K562 (cell line): ENCODE measurements around the gene LUZP4. TPM values are rescaled to one million over a fixed set of nuclear protein-coding genes. Genes with fewer than 3 reads are reported as not detected.

Experiments
- ATAC-seq: fragments of 200-7000 bp; cut with Tn5 transposase; 3 replicates; pipeline ENCODE4 v1.9.1; 2020; ENCODE audit warnings: moderate library complexity
- BruUV-seq: library from RNA; stranded (reverse); fragments of 400-500 nt; replicated peaks from 2 replicates; lab custom pipeline; 2021; lab: Mats Ljungman, UMichigan
- CTCF ChIA-PET: fragments of 300-600 bp; formaldehyde crosslinking; extraction: SDS; loops from one replicate; lab custom pipeline; 2021; ENCODE audit warnings: low intra/inter-chr PET ratio; lab: Yijun Ruan, JAX
- POLR2A ChIA-PET: fragments of 300-600, 350-650 bp; sonication (Branson Sonifier 250); formaldehyde crosslinking; extraction: SDS; loops from one replicate; lab custom pipeline; 2021; ENCODE audit warnings: antibody characterized with exemption, inconsistent platforms; lab: Yijun Ruan, JAX
- DNase-seq, 4 experiments: peaks; one replicate each; pipeline versions ENCODE4 v3.0.0 to v3.0.0-alpha.2; 2011 to 2018; ENCODE audit warnings: low spot score in 3 of 4, mixed read lengths in 3 of 4; ENCODE audit errors: extremely low read depth in 1 of 4
- FAIRE-seq: peaks from 2 replicates; lab custom pipeline; 2011; peaks lifted over from hg19 to GRCh38; lab: Jason Lieb, UNC
- H2AFZ ChIP-seq: 2 replicates; pipeline ENCODE4 v1.6.0; 2011; ENCODE audit warnings: low read depth, low read length, control low read depth, inconsistent platforms
- H3K27ac ChIP-seq: fragments of 200-600 bp; 3 replicates; pipeline ENCODE4 v1.8.0; 2011; ENCODE audit warnings: low read depth, mild to moderate bottlenecking, control low read depth, inconsistent platforms, low read length, moderate library complexity, mixed read lengths; ENCODE audit errors: extremely low read depth
- H3K27me3 ChIP-seq, 2 experiments: fragments of 300-600 bp in 1 of 2; 2 replicates in 1 of 2; 3 replicates in 1 of 2; pipeline versions ENCODE4 v1.6.0 to v1.8.0; 2011; ENCODE audit warnings: inconsistent platforms in 2 of 2, low read length in 2 of 2, mild to moderate bottlenecking in 1 of 2, mixed read lengths in 1 of 2, moderate library complexity in 1 of 2; ENCODE audit not compliant: control insufficient read depth in 2 of 2, insufficient read depth in 2 of 2
- H3K36me3 ChIP-seq: fragments of 300-600 bp; 3 replicates; pipeline ENCODE4 v1.8.0; 2011; ENCODE audit warnings: mild to moderate bottlenecking, low read length, inconsistent platforms; ENCODE audit not compliant: control insufficient read depth, insufficient read depth
- H3K4me1 ChIP-seq, 2 experiments: fragments of 200-600 bp in 1 of 2; replicated peaks in 1 of 2; 2 replicates in 1 of 2; 3 replicates in 1 of 2; pipeline versions ENCODE4 v1.5.1 to v1.8.0; 2011; ENCODE audit warnings: inconsistent platforms in 2 of 2, low read length in 2 of 2, mild to moderate bottlenecking in 1 of 2, mixed read lengths in 1 of 2, moderate library complexity in 1 of 2; ENCODE audit not compliant: control insufficient read depth in 2 of 2, insufficient read depth in 2 of 2
- H3K4me2 ChIP-seq: 2 replicates; pipeline ENCODE4 v1.6.1; 2011; ENCODE audit warnings: low read length, control low read depth, inconsistent platforms, mixed read lengths; ENCODE audit not compliant: insufficient read depth
- H3K4me3 ChIP-seq: fragments of 200-600 bp; sonication (generic), shearing (Covaris generic); 2 replicates; pipeline ENCODE4 v1.5.1; 2016; ENCODE audit warnings: control low read depth, inconsistent platforms
- H3K79me2 ChIP-seq: fragments of 200-600 bp; 3 replicates; pipeline ENCODE4 v1.8.0; 2011; ENCODE audit warnings: low read length, inconsistent platforms; ENCODE audit not compliant: control insufficient read depth, insufficient read depth
- H3K9ac ChIP-seq, 2 experiments: 2 replicates each; pipeline versions ENCODE4 v1.6.0 to v1.6.1; 2011; ENCODE audit warnings: low read depth in 2 of 2, low read length in 2 of 2, control low read depth in 1 of 2, inconsistent platforms in 1 of 2, mild to moderate bottlenecking in 1 of 2, mixed read lengths in 1 of 2; ENCODE audit not compliant: insufficient read depth in 1 of 2
- H3K9me1 ChIP-seq: one replicate; pipeline ENCODE4 v1.6.0; 2011; ENCODE audit warnings: inconsistent platforms, mild to moderate bottlenecking, low read length, moderate library complexity; ENCODE audit not compliant: control insufficient read depth, insufficient read depth
- H3K9me3 ChIP-seq: replicated peaks from 2 replicates; pipeline ENCODE4 v1.5.1; 2011; ENCODE audit warnings: low read depth, low read length, inconsistent platforms; ENCODE audit not compliant: control insufficient read depth, insufficient read depth
- H4K20me1 ChIP-seq: replicated peaks from 2 replicates; pipeline ENCODE4 v1.6.1; 2011; ENCODE audit warnings: low read length, inconsistent platforms, mixed read lengths; ENCODE audit not compliant: control insufficient read depth, insufficient read depth
- ETS1 ChIP-seq: conservative IDR thresholded peaks from 2 replicates; pipeline ENCODE4 v1.6.1; 2011; ENCODE audit warnings: low read depth, mild to moderate bottlenecking, low read length; ENCODE audit not compliant: control insufficient read depth
- IFI16 ChIP-seq: fragments of 250-450 bp; sonication (Bioruptor Pico); IDR thresholded peaks from 2 replicates; pipeline ENCODE4 v2.1.2; 2022; ENCODE audit warnings: mild to moderate bottlenecking, inconsistent platforms
- JUND ChIP-seq, 2 experiments: IDR thresholded peaks; 2 replicates in 1 of 2; 3 replicates in 1 of 2; pipeline ENCODE4 v1.6.1; 2011; ENCODE audit warnings: borderline replicate concordance in 2 of 2, low read depth in 2 of 2, low read length in 2 of 2, improper control_type of control experiment in 1 of 2, missing biosample characterization in 1 of 2, missing genetic modification characterization in 1 of 2, missing genetic modification reagents in 1 of 2
- KAT8 ChIP-seq: fragments of 450-650 bp; IDR thresholded peaks from 2 replicates; pipeline ENCODE4 v1.6.1; 2016; ENCODE audit warnings: low read depth, mild to moderate bottlenecking
- NBN ChIP-seq: fragments of 450-650 bp; IDR thresholded peaks from 2 replicates; pipeline ENCODE4 v1.6.1; 2016; ENCODE audit warnings: low read depth, mild to moderate bottlenecking
- NCOA2 ChIP-seq, 2 experiments: fragments of 450-650 bp; IDR thresholded peaks; 2 replicates each; pipeline ENCODE4 v1.6.1; 2018; ENCODE audit warnings: mild to moderate bottlenecking in 2 of 2, moderate library complexity in 1 of 2; ENCODE audit not compliant: partially characterized antibody in 2 of 2
- POLR2H ChIP-seq: IDR thresholded peaks from 2 replicates; pipeline ENCODE4 v1.6.1; 2016; ENCODE audit warnings: missing genetic modification characterization, low read depth, mild to moderate bottlenecking, control low read depth, missing compliant biosample characterization, moderate library complexity
- RBM25 ChIP-seq: fragments of 200-400 bp; formaldehyde crosslinking; IDR thresholded peaks from 2 replicates; pipeline ENCODE4 v1.6.1; 2018; ENCODE audit warnings: low read length, low read depth, moderate library complexity; ENCODE audit not compliant: severe bottlenecking
- SRF ChIP-seq, 2 experiments: fragments of 250-450, 450-650 bp in 1 of 2; sonication (Bioruptor Pico) in 1 of 2; sonication (generic) in 1 of 2; formaldehyde crosslinking; IDR thresholded peaks; 2 replicates each; pipeline versions ENCODE4 v1.5.0 to v1.5.1; 2020 to 2022; ENCODE audit warnings: mild to moderate bottlenecking in 1 of 2, missing genetic modification reagents in 1 of 2
- TCF7L2 ChIP-seq: fragments of 150-350 bp; IDR thresholded peaks from 2 replicates; pipeline ENCODE4 v1.6.1; 2016; ENCODE audit warnings: low read depth, mild to moderate bottlenecking, low read length, moderate library complexity
- ZBTB34 ChIP-seq: fragments of 250-450 bp; sonication (Bioruptor Pico); IDR thresholded peaks from 2 replicates; pipeline ENCODE4 v1.8.0; 2021; ENCODE audit warnings: mild to moderate bottlenecking, moderate library complexity
- ZNF384 ChIP-seq: IDR thresholded peaks from 2 replicates; pipeline ENCODE4 v1.6.1; 2012; ENCODE audit warnings: low read depth, low read length, improper control_type of control experiment
- ZNF431 ChIP-seq: sonication (generic); formaldehyde crosslinking; IDR thresholded peaks from 2 replicates; pipeline ENCODE4 v1.8.0; 2022; ENCODE audit warnings: mild to moderate bottlenecking, missing genetic modification reagents
- WGBS: fragments of 100-300 bp; shearing (Covaris generic); methylation state at CpG from one replicate; pipeline ENCODE4 v1.1.6; 2016; ENCODE audit warnings: low coverage, mixed read lengths; ENCODE audit not compliant: insufficient coverage; ENCODE audit errors: missing lambda C conversion rate; 5-methylcytosine and 5-hydroxymethylcytosine counted together
- in situ Hi-C: fragments of 300-500 bp; cut with MboI; formaldehyde crosslinking; loops from 4 replicates; pipeline ENCODE4 v1.15.0; 2018; ENCODE audit warnings: inconsistent platforms, mixed read lengths
- intact Hi-C: fragments of 100-400 bp; cut with micrococcal nuclease; formaldehyde crosslinking; loops from 2 replicates; pipeline ENCODE4 v1.14.2; 2022
- polyA plus RNA-seq, 8 experiments: library from polyadenylated mRNA; depleted of rRNA in 4 of 8; stranded (reverse) in 5 of 8; unstranded in 3 of 8; fragments of >200 nt; fragmentation: Nextera tagmentation in 2 of 8; fragmentation: Illumina TruSeq in 1 of 8; extraction: Ambion mirVana in 2 of 8; extraction: Trizol in 1 of 8; gene quantifications; 2 replicates each; pipeline versions ENCODE4 v1.2.1 to v1.2.3, GENCODE V29; 2011 to 2014; ENCODE audit warnings: inconsistent platforms in 1 of 8, missing spikeins in 1 of 8
- total RNA-seq, 7 experiments: library from RNA; depleted of rRNA in 6 of 7; stranded (reverse); fragments of >200 nt in 6 of 7; fragmentation: Illumina TruSeq in 2 of 7; extraction: Trizol in 2 of 7; gene quantifications; 2 replicates each; pipeline versions ENCODE4 v1.2.1 to v1.2.3, GENCODE V29; 2011 to 2021; ENCODE audit warnings: low replicate concordance in 1 of 7
- TF ChIP-seq, protein P1 (sequence below), 2 experiments: fragments of 450-650 bp; conservative IDR thresholded peaks; 2 replicates each; pipeline ENCODE4 v1.6.1; 2017; ENCODE audit warnings: mild to moderate bottlenecking in 2 of 2, moderate library complexity in 2 of 2
- TF ChIP-seq, protein P2 (sequence below), 3 experiments: IDR thresholded peaks in 2 of 3; conservative IDR thresholded peaks in 1 of 3; 2 replicates each; pipeline ENCODE4 v1.5.1; 2011 to 2012; ENCODE audit warnings: low read length in 3 of 3, mild to moderate bottlenecking in 3 of 3, control low read depth in 2 of 3, improper control_type of control experiment in 1 of 3, inconsistent platforms in 1 of 3, low read depth in 1 of 3, mixed read lengths in 1 of 3, moderate library complexity in 1 of 3; ENCODE audit not compliant: insufficient read depth in 2 of 3

LUZP4 gene
- total and polyA plus RNA-seq, 9 of the 15 experiments (the other 6 are each of a cell fraction or from before 2014, with no cell fraction given), result 0.16 to 1.1 (median 0.36) TPM

DNA sequence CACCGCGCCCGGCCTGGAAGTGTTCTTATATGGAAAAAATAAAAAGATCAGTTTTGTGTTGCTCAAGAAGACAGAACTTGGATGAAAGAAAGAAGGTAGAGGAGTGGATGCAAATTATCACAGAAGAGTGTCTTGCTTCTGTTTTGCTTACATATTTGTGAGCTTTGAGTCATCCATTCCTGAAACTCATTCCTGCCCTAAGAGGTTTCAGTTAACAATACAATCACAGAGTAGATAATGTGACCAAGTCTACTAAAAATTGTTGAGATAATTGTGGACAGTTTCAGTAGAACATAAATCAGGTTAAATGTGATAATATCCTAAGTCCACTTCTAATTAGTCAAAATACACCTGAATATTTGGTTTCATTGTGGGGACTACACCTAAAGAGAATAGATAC lies 29.2 kb upstream of the LUZP4 start:
- ATAC-seq, result no peak
- intact Hi-C loops, result no loop called here
- TF ChIP-seq, protein P1, sequence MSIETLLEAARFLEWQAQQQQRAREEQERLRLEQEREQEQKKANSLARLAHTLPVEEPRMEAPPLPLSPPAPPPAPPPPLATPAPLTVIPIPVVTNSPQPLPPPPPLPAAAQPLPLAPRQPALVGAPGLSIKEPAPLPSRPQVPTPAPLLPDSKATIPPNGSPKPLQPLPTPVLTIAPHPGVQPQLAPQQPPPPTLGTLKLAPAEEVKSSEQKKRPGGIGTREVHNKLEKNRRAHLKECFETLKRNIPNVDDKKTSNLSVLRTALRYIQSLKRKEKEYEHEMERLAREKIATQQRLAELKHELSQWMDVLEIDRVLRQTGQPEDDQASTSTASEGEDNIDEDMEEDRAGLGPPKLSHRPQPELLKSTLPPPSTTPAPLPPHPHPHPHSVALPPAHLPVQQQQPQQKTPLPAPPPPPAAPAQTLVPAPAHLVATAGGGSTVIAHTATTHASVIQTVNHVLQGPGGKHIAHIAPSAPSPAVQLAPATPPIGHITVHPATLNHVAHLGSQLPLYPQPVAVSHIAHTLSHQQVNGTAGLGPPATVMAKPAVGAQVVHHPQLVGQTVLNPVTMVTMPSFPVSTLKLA (conservative IDR thresholded peaks at IDR 0.05), result no peak
- TF ChIP-seq KAT8 (no peak), NCOA2 (IDR thresholded peaks at IDR 0.05; ENCODE audit: partially characterized antibody in 2 of 2) (no peak), ZNF431 (no peak), POLR2H (no peak), RBM25 (no peak), ETS1 (no peak), NBN (no peak), JUND (IDR thresholded peaks at IDR 0.05; ENCODE audit: borderline replicate concordance, low read depth, low read length) (no peak), JUND (tag; IDR thresholded peaks at IDR 0.05; ENCODE audit: borderline replicate concordance, low read depth, low read length) (no peak), TCF7L2 (no peak), ZNF384 (no peak), ZBTB34 (no peak), SRF (CRISPR knock-in tag; IDR thresholded peaks at IDR 0.05) (no peak), IFI16 (CRISPR knock-in tag) (no peak)
- TF ChIP-seq, protein P2, sequence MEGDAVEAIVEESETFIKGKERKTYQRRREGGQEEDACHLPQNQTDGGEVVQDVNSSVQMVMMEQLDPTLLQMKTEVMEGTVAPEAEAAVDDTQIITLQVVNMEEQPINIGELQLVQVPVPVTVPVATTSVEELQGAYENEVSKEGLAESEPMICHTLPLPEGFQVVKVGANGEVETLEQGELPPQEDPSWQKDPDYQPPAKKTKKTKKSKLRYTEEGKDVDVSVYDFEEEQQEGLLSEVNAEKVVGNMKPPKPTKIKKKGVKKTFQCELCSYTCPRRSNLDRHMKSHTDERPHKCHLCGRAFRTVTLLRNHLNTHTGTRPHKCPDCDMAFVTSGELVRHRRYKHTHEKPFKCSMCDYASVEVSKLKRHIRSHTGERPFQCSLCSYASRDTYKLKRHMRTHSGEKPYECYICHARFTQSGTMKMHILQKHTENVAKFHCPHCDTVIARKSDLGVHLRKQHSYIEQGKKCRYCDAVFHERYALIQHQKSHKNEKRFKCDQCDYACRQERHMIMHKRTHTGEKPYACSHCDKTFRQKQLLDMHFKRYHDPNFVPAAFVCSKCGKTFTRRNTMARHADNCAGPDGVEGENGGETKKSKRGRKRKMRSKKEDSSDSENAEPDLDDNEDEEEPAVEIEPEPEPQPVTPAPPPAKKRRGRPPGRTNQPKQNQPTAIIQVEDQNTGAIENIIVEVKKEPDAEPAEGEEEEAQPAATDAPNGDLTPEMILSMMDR (IDR thresholded peaks at IDR 0.05 in 2 of 3, conservative IDR thresholded peaks at IDR 0.05 in 1 of 3; ENCODE audit: insufficient read depth in 2 of 3, low read depth in 1 of 3, low read length in 3 of 3), result no peak

More for the DNA sequence above, 29.2 kb upstream of the LUZP4 start:
- no CpG with 5 or more reads among the region's 3 CpGs for WGBS
- in situ Hi-C loops, result no loop called here
- ChIA-PET CTCF (no interaction called here), POLR2A (no interaction called here)
- no peak overlapping the region for H3K9ac ChIP-seq
- H3K36me3 ChIP-seq, result no peaks in the 10 kb centered on the region
- no peak for DNase-seq
- no peaks in the 10 kb centered on the region for H3K4me1 ChIP-seq
- H3K27me3 ChIP-seq, result no peaks in the 10 kb centered on the region
- no peaks in the 10 kb centered on the region for H4K20me1 ChIP-seq
- no TSS peak for BruUV-seq
- H3K27ac ChIP-seq, result no peak overlapping the region
- no peaks in the 10 kb centered on the region for H3K9me1 ChIP-seq
- no peaks in the 10 kb centered on the region for H3K79me2 ChIP-seq
- no peak for FAIRE-seq
- H3K9me3 ChIP-seq, result no peaks in the 10 kb centered on the region
- H2AFZ ChIP-seq, result no peak overlapping the region
- H3K4me3 ChIP-seq, result no peak overlapping the region
- no peak overlapping the region for H3K4me2 ChIP-seq
